ENCODE data around the gene PDIK1L. TPM values are rescaled to one million over a fixed set of nuclear protein-coding genes. Genes with fewer than 3 reads are reported as not detected.

PDIK1L gene
- polyA plus RNA-seq, 1 donor from 2014 or later = 44.9 TPM

GRCh38 chr1:26109229-26110164 is 2.1 kb upstream of the PDIK1L start:
- H3K9me2 ChIP-seq (ENCODE audit: insufficient read depth, low read length) = no peaks in the 10 kb centered on the region
- H2AFZ ChIP-seq (ENCODE audit: low read depth, low read length) = peak overlapping the region; percentile 75
- peak overlapping the region; percentile 96 for H3K9ac ChIP-seq (ENCODE audit: low read length)
- no peaks in the 10 kb centered on the region for H3K36me3 ChIP-seq (ENCODE audit: insufficient read depth, low read length)
- TF ChIP-seq EZH2 (IDR thresholded peaks at IDR 0.05; ENCODE audit: borderline replicate concordance, insufficient read depth, low read length, poor library complexity, severe bottlenecking) = no peak
- no peak for TF ChIP-seq EP300 (conservative IDR thresholded peaks at IDR 0.05; ENCODE audit: poor library complexity, severe bottlenecking)
- TF ChIP-seq RAD21 (conservative IDR thresholded peaks at IDR 0.05) = no peak
- no peak for TF ChIP-seq CTCF (IDR thresholded peaks at IDR 0.05; ENCODE audit: poor library complexity, severe bottlenecking)
- TF ChIP-seq TAF1 (IDR thresholded peaks at IDR 0.05; ENCODE audit: low read depth) = no peak
- no peak for TF ChIP-seq SMC3 (conservative IDR thresholded peaks at IDR 0.05; ENCODE audit: poor library complexity)
- TF ChIP-seq MXI1 (conservative IDR thresholded peaks at IDR 0.05; ENCODE audit: poor library complexity, severe bottlenecking) = no peak
- TF ChIP-seq POLR2AphosphoS5 (IDR thresholded peaks at IDR 0.05) = no peak
- no peak for TF ChIP-seq REST (IDR thresholded peaks at IDR 0.05; ENCODE audit: borderline replicate concordance)
- peaks cover 4% of the 10 kb centered on the region for H3F3A ChIP-seq (ENCODE audit: insufficient read depth, low read length, poor library complexity, severe bottlenecking)
- H3K79me2 ChIP-seq (replicated peaks; ENCODE audit: insufficient read depth, low read length) = peaks cover 11% of the 10 kb centered on the region
- H3K9me3 ChIP-seq (ENCODE audit: low read length) = no peaks in the 10 kb centered on the region
- peak overlapping the region; percentile 87 for H3K4me2 ChIP-seq (ENCODE audit: low read length)
- no peaks in the 10 kb centered on the region for H4K20me1 ChIP-seq (ENCODE audit: insufficient read depth)
- H3K4me3 ChIP-seq (ENCODE audit: low read length) = peak overlapping the region; percentile 99
- H3K27me3 ChIP-seq (ENCODE audit: insufficient read depth, low read depth, low read length) = no peaks in the 10 kb centered on the region
- H3K27ac ChIP-seq (ENCODE audit: low read length) = peak overlapping the region; percentile 96

- Histone ChIP-seq H3K4me2 (ENCODE audit: low read length) (peak overlapping the region; percentile 87), H3K27me3 (ENCODE audit: insufficient read depth, low read depth, low read length) (no peaks in the 10 kb centered on the region), H3K4me3 (ENCODE audit: low read length) (peak overlapping the region; percentile 99), H4K20me1 (ENCODE audit: insufficient read depth) (no peaks in the 10 kb centered on the region), H3K9me3 (ENCODE audit: low read length) (no peaks in the 10 kb centered on the region), H3F3A (ENCODE audit: insufficient read depth, low read length, poor library complexity, severe bottlenecking) (peaks cover 4% of the 10 kb centered on the region), H3K9ac (ENCODE audit: low read length) (peak overlapping the region; percentile 96), H2AFZ (ENCODE audit: low read depth, low read length) (peak overlapping the region; percentile 75), H3K9me2 (ENCODE audit: insufficient read depth, low read length) (no peaks in the 10 kb centered on the region), H3K27ac (ENCODE audit: low read length) (peak overlapping the region; percentile 96), H3K79me2 (replicated peaks; ENCODE audit: insufficient read depth, low read length) (peaks cover 11% of the 10 kb centered on the region), H3K36me3 (ENCODE audit: insufficient read depth, low read length) (no peaks in the 10 kb centered on the region)
- TF ChIP-seq EZH2 (IDR thresholded peaks at IDR 0.05; ENCODE audit: borderline replicate concordance, insufficient read depth, low read length, poor library complexity, severe bottlenecking) = no peak
- TF ChIP-seq REST (IDR thresholded peaks at IDR 0.05; ENCODE audit: borderline replicate concordance) = peak; percentile 95
- peak; percentile 48 for TF ChIP-seq SMC3 (conservative IDR thresholded peaks at IDR 0.05; ENCODE audit: poor library complexity)
- no peak for TF ChIP-seq CTCF (IDR thresholded peaks at IDR 0.05; ENCODE audit: poor library complexity, severe bottlenecking)
- TF ChIP-seq EP300 (conservative IDR thresholded peaks at IDR 0.05; ENCODE audit: poor library complexity, severe bottlenecking) = peak; percentile 11
- TF ChIP-seq MXI1 (conservative IDR thresholded peaks at IDR 0.05; ENCODE audit: poor library complexity, severe bottlenecking) = peak; percentile 84
- peak; percentile 94 for TF ChIP-seq TAF1 (IDR thresholded peaks at IDR 0.05; ENCODE audit: low read depth)
- TF ChIP-seq RAD21 (conservative IDR thresholded peaks at IDR 0.05) = no peak
- TF ChIP-seq POLR2AphosphoS5 (IDR thresholded peaks at IDR 0.05) = peak; percentile 83
These were observed 694 bp upstream of the PDIK1L start for GRCh38 chr1:26110731-26111529.
